Measurements from ENCODE around the gene MIB2.

The MIB2 gene

DNA sequence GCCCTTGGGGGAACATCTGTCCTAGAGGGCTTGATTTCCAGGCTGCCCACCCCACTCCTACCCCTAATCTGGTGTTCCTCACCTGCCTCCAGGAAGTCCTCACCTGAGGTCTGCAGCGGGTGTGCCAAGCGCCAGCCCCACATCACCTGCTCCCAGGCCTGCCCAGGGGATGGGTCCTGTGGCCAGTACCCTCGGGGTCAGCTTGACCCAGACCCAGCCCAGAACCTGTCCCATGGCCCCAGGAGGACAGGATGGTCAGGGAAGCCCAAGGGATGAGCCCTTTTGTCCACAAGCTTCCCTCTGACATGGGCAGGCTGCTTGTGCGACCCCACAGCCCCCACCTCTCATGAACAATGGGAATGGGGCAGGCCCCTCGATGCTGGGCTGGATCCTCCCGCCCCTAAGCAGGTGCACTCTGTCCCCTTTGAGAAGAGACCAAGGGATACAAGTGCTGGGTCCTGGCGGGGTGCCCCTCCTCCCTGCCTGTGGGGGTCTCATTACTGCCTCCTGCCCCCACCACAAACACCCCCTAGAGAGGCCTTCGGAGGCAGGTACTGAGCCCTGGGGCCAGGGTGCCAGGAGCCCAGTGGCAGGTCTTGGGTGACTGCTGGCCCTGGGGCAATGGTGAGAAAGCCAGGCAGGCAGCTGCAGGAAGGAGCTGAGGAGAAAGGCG is 3.2 kb downstream of the MIB2 start:
- Histone ChIP-seq H3K36me3 (ENCODE audit: control insufficient read depth in 1 of 2, insufficient read depth in 2 of 2, low read length in 2 of 2) (peaks cover 7 to 12% of the 10 kb centered on the region in 2 donors), H3K4me1 (ENCODE audit: control insufficient read depth in 1 of 2, insufficient read depth in 2 of 2, low read length in 2 of 2) (peaks cover 6 to 27% of the 10 kb centered on the region in 2 donors), H3K4me3 (ENCODE audit: low read depth in 1 of 2, low read length in 2 of 2) (no peak overlapping the region), H3K9me3 (ENCODE audit: control insufficient read depth in 1 of 2, low read length in 2 of 2) (no peaks in the 10 kb centered on the region), H3K27me3 (ENCODE audit: low read depth, low read length) (no peaks in the 10 kb centered on the region), H3K27ac (ENCODE audit: low read length) (no peak overlapping the region)

GRCh38 chr1:1619917-1620361 is 4.6 kb downstream of the MIB2 start:
- Histone ChIP-seq H3K4me1 (ENCODE audit: control insufficient read depth in 1 of 2, insufficient read depth in 2 of 2, low read length in 2 of 2) (peaks cover 0 to 15% of the 10 kb centered on the region in 2 donors), H3K4me3 (ENCODE audit: low read depth in 1 of 2, low read length in 2 of 2) (no peak overlapping the region), H3K27me3 (ENCODE audit: low read depth, low read length) (no peaks in the 10 kb centered on the region), H3K27ac (ENCODE audit: low read length) (no peak overlapping the region), H3K36me3 (ENCODE audit: control insufficient read depth in 1 of 2, insufficient read depth in 2 of 2, low read length in 2 of 2) (peaks cover 7 to 21% of the 10 kb centered on the region in 2 donors), H3K9me3 (ENCODE audit: control insufficient read depth in 1 of 2, low read length in 2 of 2) (no peaks in the 10 kb centered on the region)

DNA sequence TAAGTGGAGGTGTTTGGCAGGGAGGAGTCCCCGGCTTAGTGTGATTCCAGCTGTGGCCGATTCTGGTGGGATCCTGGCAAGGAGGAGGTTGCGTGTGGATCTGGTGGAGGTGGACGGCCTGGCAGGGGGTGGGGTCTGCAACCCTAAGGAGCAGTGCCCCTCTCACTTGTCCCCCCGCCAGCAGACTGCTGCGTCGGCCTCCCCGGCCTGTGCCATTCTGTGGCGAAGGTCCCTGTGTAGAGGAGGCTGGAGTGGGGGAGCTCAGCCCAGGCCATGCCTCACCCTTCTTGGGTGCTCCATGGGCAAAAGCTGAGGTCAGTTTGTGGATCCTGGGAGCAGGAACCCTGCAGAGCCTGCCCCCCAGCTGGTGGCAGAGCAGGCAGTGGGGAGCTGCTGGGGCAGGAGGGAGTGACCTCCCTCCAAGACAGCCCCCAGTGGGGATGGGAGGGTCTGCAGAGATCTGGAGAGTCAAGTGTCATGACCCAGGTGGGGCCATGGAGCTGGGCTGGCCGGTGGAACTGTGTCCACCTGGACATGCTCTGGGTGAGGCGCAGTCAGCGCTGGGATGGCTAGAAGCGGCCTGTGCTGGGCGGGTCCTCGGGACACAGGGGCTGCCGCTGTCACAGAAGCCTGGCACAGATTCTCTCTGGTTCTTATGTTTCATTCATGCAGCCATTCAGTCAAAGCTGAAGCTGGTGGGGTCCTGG is 5.3 kb downstream of the MIB2 start:
- Histone ChIP-seq H3K9me3 (ENCODE audit: control insufficient read depth in 1 of 2, low read length in 2 of 2) (no peaks in the 10 kb centered on the region), H3K27me3 (ENCODE audit: low read depth, low read length) (no peaks in the 10 kb centered on the region), H3K4me3 (ENCODE audit: low read depth in 1 of 2, low read length in 2 of 2) (no peak overlapping the region), H3K27ac (ENCODE audit: low read length) (no peak overlapping the region), H3K36me3 (ENCODE audit: control insufficient read depth in 1 of 2, insufficient read depth in 2 of 2, low read length in 2 of 2) (peaks cover 7 to 18% of the 10 kb centered on the region in 2 donors), H3K4me1 (ENCODE audit: control insufficient read depth in 1 of 2, insufficient read depth in 2 of 2, low read length in 2 of 2) (peaks cover 0 to 15% of the 10 kb centered on the region in 2 donors)

DNA sequence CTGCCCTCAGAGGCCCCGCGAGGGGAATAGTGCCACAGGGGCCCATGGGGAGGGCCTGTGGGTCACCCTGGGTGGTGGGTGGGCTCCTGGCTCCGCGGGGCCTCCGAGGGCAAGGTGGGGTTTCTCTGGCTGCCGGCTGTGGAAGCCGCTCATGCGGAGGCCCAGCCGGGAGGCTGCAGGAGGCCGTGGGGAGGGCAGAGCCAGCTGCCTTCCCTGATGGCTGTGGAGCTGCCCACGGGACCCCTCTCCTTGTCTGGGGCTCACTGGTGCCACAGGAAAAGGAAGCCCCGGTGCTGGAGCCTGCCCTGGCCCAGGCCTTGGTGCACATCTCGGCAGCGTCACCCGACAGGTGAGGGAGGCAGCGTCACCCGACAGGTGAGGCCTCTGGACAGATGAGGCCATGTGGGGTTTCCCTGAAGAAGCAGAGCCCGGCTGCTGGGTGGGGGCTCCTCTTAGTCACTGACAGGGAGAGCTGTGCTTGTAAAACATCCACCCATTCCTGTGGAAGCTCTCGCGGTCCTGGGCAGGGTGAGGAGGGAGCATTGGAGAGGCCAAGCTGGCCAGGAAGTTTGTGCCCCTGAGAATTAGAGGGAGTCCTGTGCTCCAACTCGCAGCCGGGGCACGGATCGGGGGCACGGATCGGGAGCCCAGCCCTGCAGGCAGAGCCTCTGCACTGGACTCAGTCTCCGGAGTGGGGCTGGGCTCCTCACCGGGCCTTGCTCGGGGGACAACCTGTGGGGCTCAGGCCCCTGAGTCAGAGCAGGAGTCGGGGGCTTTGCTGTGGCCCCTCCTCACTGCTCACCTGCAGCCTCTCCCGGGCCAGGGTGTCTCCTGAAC is 6.1 kb downstream of the MIB2 start:
- Histone ChIP-seq H3K4me1 (ENCODE audit: control insufficient read depth in 1 of 2, insufficient read depth in 2 of 2, low read length in 2 of 2) (peaks cover 0 to 12% of the 10 kb centered on the region in 2 donors), H3K27ac (ENCODE audit: low read length) (no peak overlapping the region), H3K4me3 (ENCODE audit: low read depth in 1 of 2, low read length in 2 of 2) (no peak overlapping the region), H3K27me3 (ENCODE audit: low read depth, low read length) (no peaks in the 10 kb centered on the region), H3K36me3 (ENCODE audit: control insufficient read depth in 1 of 2, insufficient read depth in 2 of 2, low read length in 2 of 2) (peaks cover 7 to 14% of the 10 kb centered on the region in 2 donors), H3K9me3 (ENCODE audit: control insufficient read depth in 1 of 2, low read length in 2 of 2) (no peaks in the 10 kb centered on the region)

- H3K36me3 ChIP-seq (ENCODE audit: control insufficient read depth in 1 of 2, insufficient read depth in 2 of 2, low read length in 2 of 2): peaks cover 7 to 14% of the 10 kb centered on the region in 2 donors
- H3K9me3 ChIP-seq (ENCODE audit: control insufficient read depth in 1 of 2, low read length in 2 of 2): no peaks in the 10 kb centered on the region
- H3K4me1 ChIP-seq (ENCODE audit: control insufficient read depth in 1 of 2, insufficient read depth in 2 of 2, low read length in 2 of 2): peaks cover 0 to 4% of the 10 kb centered on the region in 2 donors
- no peak overlapping the region for H3K4me3 ChIP-seq (ENCODE audit: low read depth in 1 of 2, low read length in 2 of 2)
- no peak overlapping the region for H3K27ac ChIP-seq (ENCODE audit: low read length)
- no peaks in the 10 kb centered on the region for H3K27me3 ChIP-seq (ENCODE audit: low read depth, low read length)
Observed at GRCh38 chr1:1622010-1622787, 6.9 kb downstream of the MIB2 start.

- no peaks in the 10 kb centered on the region for H3K4me1 ChIP-seq (ENCODE audit: control insufficient read depth in 1 of 2, insufficient read depth in 2 of 2, low read length in 2 of 2)
- peaks cover 4 to 18% of the 10 kb centered on the region in 2 donors for H3K36me3 ChIP-seq (ENCODE audit: control insufficient read depth in 1 of 2, insufficient read depth in 2 of 2, low read length in 2 of 2)
- no peaks in the 10 kb centered on the region for H3K27me3 ChIP-seq (ENCODE audit: low read depth, low read length)
- no peaks in the 10 kb centered on the region for H3K9me3 ChIP-seq (ENCODE audit: control insufficient read depth in 1 of 2, low read length in 2 of 2)
- H3K27ac ChIP-seq (ENCODE audit: low read length): no peak overlapping the region
- H3K4me3 ChIP-seq (ENCODE audit: low read depth in 1 of 2, low read length in 2 of 2): no peak overlapping the region
Observed at GRCh38 chr1:1622788-1623094, 7.4 kb downstream of the MIB2 start.

DNA sequence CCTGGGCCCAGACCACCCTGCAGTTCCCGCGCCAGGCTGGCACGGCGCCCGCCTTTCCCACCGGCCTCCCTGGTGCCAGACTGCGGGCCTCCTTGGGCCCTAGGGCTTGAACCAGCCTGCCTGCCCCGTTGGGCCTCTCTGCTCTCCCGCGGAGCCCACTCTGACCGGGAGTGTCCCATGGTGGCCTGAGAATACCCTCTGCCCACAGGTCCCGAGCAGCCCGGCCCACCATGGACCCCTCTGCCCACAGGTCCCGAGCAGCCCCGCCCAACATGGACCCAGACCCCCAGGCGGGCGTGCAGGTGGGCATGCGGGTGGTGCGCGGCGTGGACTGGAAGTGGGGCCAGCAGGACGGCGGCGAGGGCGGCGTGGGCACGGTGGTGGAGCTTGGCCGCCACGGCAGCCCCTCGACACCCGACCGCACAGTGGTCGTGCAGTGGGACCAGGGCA is 7.9 kb downstream of the MIB2 start:
- H3K36me3 ChIP-seq (ENCODE audit: control insufficient read depth in 1 of 2, insufficient read depth in 2 of 2, low read length in 2 of 2): peaks cover 0 to 19% of the 10 kb centered on the region in 2 donors

DNA sequence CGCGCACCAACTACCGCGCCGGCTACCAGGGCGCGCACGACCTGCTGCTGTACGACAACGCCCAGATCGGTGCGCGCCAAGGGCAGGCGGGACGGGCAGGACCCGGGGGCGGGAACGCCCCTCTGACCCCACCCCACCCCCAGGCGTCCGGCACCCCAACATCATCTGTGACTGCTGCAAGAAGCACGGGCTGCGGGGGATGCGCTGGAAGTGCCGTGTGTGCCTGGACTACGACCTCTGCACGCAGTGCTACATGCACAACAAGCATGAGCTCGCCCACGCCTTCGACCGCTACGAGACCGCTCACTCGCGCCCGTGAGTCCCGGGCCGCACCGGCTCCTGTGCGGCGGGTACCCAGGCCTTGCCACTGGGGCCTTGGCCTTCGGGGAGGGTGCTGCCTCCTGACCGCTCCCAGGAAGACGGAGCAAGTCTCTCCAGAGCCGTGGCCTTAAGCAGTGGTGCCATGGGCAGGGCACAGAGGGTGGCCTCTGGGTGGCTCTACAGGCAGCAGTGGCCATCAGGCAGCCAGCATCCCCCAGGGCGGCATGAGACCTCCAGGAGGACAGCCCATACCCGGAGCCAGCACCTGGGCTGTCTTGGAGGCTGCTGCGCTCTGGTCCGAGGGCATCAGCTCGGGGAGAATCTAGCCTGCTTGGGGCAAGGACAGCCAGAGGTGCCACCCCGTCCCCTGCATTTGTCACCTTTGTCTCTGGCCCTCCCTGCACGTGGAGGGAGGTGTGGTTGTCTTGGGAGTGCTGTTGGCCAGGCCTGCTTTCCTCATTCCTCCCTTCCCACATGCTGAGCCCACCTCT is 8.5 kb downstream of the MIB2 start:
- Histone ChIP-seq H3K4me3 (ENCODE audit: low read depth in 1 of 2, low read length in 2 of 2) (no peak overlapping the region), H3K4me1 (ENCODE audit: control insufficient read depth in 1 of 2, insufficient read depth in 2 of 2, low read length in 2 of 2) (no peaks in the 10 kb centered on the region), H3K27ac (ENCODE audit: low read length) (no peak overlapping the region), H3K36me3 (ENCODE audit: control insufficient read depth in 1 of 2, insufficient read depth in 2 of 2, low read length in 2 of 2) (peaks cover 0 to 25% of the 10 kb centered on the region in 2 donors), H3K27me3 (ENCODE audit: low read depth, low read length) (no peaks in the 10 kb centered on the region), H3K9me3 (ENCODE audit: control insufficient read depth in 1 of 2, low read length in 2 of 2) (no peaks in the 10 kb centered on the region)

More for the DNA sequence above, 7.9 kb downstream of the MIB2 start:
- no peaks in the 10 kb centered on the region for H3K9me3 ChIP-seq (ENCODE audit: control insufficient read depth in 1 of 2, low read length in 2 of 2)
- H3K27ac ChIP-seq (ENCODE audit: low read length): no peak overlapping the region
- H3K4me3 ChIP-seq (ENCODE audit: low read depth in 1 of 2, low read length in 2 of 2): no peak overlapping the region
- H3K27me3 ChIP-seq (ENCODE audit: low read depth, low read length): no peaks in the 10 kb centered on the region
- H3K4me1 ChIP-seq (ENCODE audit: control insufficient read depth in 1 of 2, insufficient read depth in 2 of 2, low read length in 2 of 2): no peaks in the 10 kb centered on the region

DNA sequence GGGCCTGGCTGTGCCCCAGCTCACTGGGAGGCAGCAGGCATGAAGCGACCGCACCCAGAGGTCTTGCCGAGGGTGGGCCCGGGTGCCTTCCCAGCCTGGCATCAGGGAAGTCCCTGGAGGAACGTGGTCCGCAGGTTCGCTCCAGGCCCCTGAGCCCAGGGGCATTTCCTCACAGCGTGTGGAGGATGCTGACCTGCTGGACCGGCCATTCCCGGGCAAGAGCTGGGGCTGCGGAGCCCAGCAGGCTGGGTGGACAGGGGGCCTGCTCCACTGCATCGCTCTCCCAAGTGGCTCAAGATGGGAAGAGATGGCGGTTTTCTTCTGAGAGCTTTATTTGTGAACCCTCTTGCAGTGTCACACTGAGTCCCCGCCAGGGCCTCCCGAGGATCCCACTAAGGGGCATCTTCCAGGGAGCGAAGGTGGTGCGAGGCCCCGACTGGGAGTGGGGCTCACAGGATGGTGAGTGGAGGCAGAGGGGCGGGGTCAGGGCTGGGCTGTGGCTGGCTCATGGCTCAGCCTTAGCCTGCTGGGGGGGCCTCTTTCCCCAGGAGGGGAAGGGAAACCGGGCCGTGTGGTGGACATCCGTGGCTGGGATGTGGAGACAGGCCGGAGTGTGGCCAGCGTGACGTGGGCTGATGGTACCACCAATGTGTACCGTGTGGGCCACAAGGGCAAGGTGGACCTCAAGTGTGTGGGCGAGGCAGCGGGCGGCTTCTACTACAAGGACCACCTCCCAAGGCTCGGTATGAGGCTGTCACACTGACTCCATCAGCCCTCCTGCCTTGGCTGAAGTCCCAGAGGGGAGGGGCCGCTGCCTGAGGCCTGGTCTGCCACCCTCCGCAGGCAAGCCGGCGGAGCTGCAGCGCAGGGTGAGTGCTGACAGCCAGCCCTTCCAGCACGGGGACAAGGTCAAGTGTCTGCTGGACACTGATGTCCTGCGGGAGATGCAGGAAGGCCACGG is 9.4 kb downstream of the MIB2 start:
- Histone ChIP-seq H3K36me3 (ENCODE audit: control insufficient read depth in 1 of 2, insufficient read depth in 2 of 2, low read length in 2 of 2) (peaks cover 0 to 29% of the 10 kb centered on the region in 2 donors), H3K4me3 (ENCODE audit: low read depth in 1 of 2, low read length in 2 of 2) (no peak overlapping the region), H3K27ac (ENCODE audit: low read length) (no peak overlapping the region), H3K4me1 (ENCODE audit: control insufficient read depth in 1 of 2, insufficient read depth in 2 of 2, low read length in 2 of 2) (no peaks in the 10 kb centered on the region), H3K27me3 (ENCODE audit: low read depth, low read length) (no peaks in the 10 kb centered on the region), H3K9me3 (ENCODE audit: control insufficient read depth in 1 of 2, low read length in 2 of 2) (no peaks in the 10 kb centered on the region)

Data from muscle layer of duodenum (tissue), 2 donors.